GM12865 (cell line): ENCODE measurements around the gene VPS13D.
A peak's percentile ranks its signal among the peaks of the same experiment; 100 is the strongest.

Source experiments
- DNase-seq: peaks from one replicate; pipeline ENCODE4 v3.0.0; 2010; ENCODE audit warnings: low read depth
- H3K4me3 ChIP-seq: 2 replicates; pipeline ENCODE4 v1.5.1; 2011; ENCODE audit warnings: mild to moderate bottlenecking, low read depth, low read length, control low read depth
- CTCF ChIP-seq: IDR thresholded peaks from 2 replicates; pipeline ENCODE4 v1.5.1; 2011; ENCODE audit warnings: low read length, control low read depth, low read depth, inconsistent platforms; ENCODE audit not compliant: insufficient read depth; ENCODE audit errors: missing control alignments

Gene VPS13D

GRCh38 chr1:12204140-12204539, 25.7 kb upstream of the VPS13D start:
- no peak for TF ChIP-seq CTCF
- H3K4me3 ChIP-seq, result no peak overlapping the region
- peak; percentile 50 for DNase-seq

- H3K4me3 ChIP-seq, result no peak overlapping the region
- DNase-seq, result no peak
- TF ChIP-seq CTCF, result no peak
Observed at GRCh38 chr1:12204754-12205658, 24.8 kb upstream of the VPS13D start.

- H3K4me3 ChIP-seq, result no peak overlapping the region
- DNase-seq, result no peak
- TF ChIP-seq CTCF, result no peak
Observed at GRCh38 chr1:12206238-12206637, 23.6 kb upstream of the VPS13D start.

- DNase-seq, result no peak
- no peak for TF ChIP-seq CTCF
- no peak overlapping the region for H3K4me3 ChIP-seq
Observed at GRCh38 chr1:12206792-12207424, 22.9 kb upstream of the VPS13D start.

GRCh38 chr1:12208271-12208670, 21.6 kb upstream of the VPS13D start:
- TF ChIP-seq CTCF, result no peak
- no peak for DNase-seq
- H3K4me3 ChIP-seq, result no peak overlapping the region

GRCh38 chr1:12208764-12209494, 20.9 kb upstream of the VPS13D start:
- peak; percentile 86 for DNase-seq
- TF ChIP-seq CTCF, result peak; percentile 91
- H3K4me3 ChIP-seq, result no peak overlapping the region
